AG04450 (cell line): ENCODE data around the gene SLC22A17. TPM values are rescaled to one million over a fixed set of nuclear protein-coding genes. Genes with fewer than 3 reads are reported as not detected.

ENCODE experiments used
- CTCF ChIA-PET: fragments of 300-600, 350-600 bp; formaldehyde crosslinking; extraction: SDS; loops from one replicate; lab custom pipeline; 2022; ENCODE audit warnings: antibody characterized with exemption, inconsistent platforms; lab: Charles Lee
- POLR2A ChIA-PET: fragments of 350-600 bp; formaldehyde crosslinking; extraction: SDS; loops from one replicate; lab custom pipeline; 2021; ENCODE audit warnings: antibody characterized with exemption, inconsistent platforms; lab: Yijun Ruan, JAX
- DNase-seq: peaks from one replicate; pipeline ENCODE4 v3.0.0-alpha.2; 2011; ENCODE audit warnings: low read depth, low spot score
- H3K27ac ChIP-seq: one replicate; pipeline ENCODE4 v1.5.1; 2012; ENCODE audit warnings: low read depth, low read length, control low read depth
- H3K27me3 ChIP-seq: one replicate; pipeline ENCODE4 v1.6.0; 2012; ENCODE audit warnings: low read length; ENCODE audit not compliant: control insufficient read depth, insufficient read depth
- H3K4me3 ChIP-seq: 2 replicates; pipeline ENCODE4 v1.5.1; 2011; ENCODE audit warnings: mild to moderate bottlenecking, low read depth, low read length, control low read depth
- H3K9me3 ChIP-seq: 2 replicates; pipeline ENCODE4 v1.5.1; 2012; ENCODE audit warnings: low read length; ENCODE audit not compliant: control insufficient read depth, insufficient read depth
- CTCF ChIP-seq: IDR thresholded peaks from 2 replicates; pipeline ENCODE4 v1.5.1; 2011; ENCODE audit warnings: low read depth, low read length, control low read depth, inconsistent platforms
- polyA plus RNA-seq: library from polyadenylated mRNA; depleted of rRNA; stranded (reverse); fragments of >200 nt; gene quantifications from 2 replicates; pipeline ENCODE4 v1.2.3, GENCODE V29; 2011

Gene SLC22A17
- polyA plus RNA-seq, 1 experiment, result 17.4 TPM

GRCh38 chr14:23376482-23377197 is 24.0 kb upstream of the SLC22A17 start, which contains the start of gene CMTM5:
TSS of gene CMTM5 (plus strand) at chr14:23377046. CDS start at chr14:23377252, 206 bp downstream.
- Histone ChIP-seq H3K27me3 (peaks cover 40% of the 10 kb centered on the region), H3K9me3 (no peaks in the 10 kb centered on the region), H3K27ac (no peak within 1 kb of the TSS), H3K4me3 (no peak within 1 kb of the TSS)
- TF ChIP-seq CTCF, result no peak
- CTCF ChIA-PET, result interaction anchor here (0.6 to 1.0 kb wide), 3 partner anchors 48 to 184 kb away, joined by 3 to 5 read pairs (median 5); no protein-coding TSS in a partner anchor
- POLR2A ChIA-PET, result no interaction called here
- no peak for DNase-seq

- CTCF ChIA-PET, result interaction anchor here (0.6 to 1.0 kb wide), 3 partner anchors 49 to 185 kb away, joined by 4 to 5 read pairs (median 5); no protein-coding TSS in a partner anchor
- Histone ChIP-seq H3K9me3 (no peaks in the 10 kb centered on the region), H3K4me3 (no peak overlapping the region), H3K27me3 (peaks cover 42% of the 10 kb centered on the region), H3K27ac (no peak overlapping the region)
- POLR2A ChIA-PET, result interaction anchor here (1.3 kb wide), 1 partner anchor 54 kb away, joined by 3 read pairs; no protein-coding TSS in a partner anchor
- no peak for DNase-seq
- TF ChIP-seq CTCF, result no peak
Measured at GRCh38 chr14:23375527-23376251, 23.0 kb upstream of the SLC22A17 start.

GRCh38 chr14:23373041-23373440 is 20.4 kb upstream of the SLC22A17 start:
- Histone ChIP-seq H3K27me3 (peaks cover 36% of the 10 kb centered on the region), H3K27ac (no peak overlapping the region), H3K4me3 (no peak overlapping the region), H3K9me3 (no peaks in the 10 kb centered on the region)
- ChIA-PET CTCF (interaction anchor here (0.6 kb wide), 1 partner anchor 101 kb away, joined by 4 read pairs; no protein-coding TSS in a partner anchor), POLR2A (no interaction called here)
- no peak for TF ChIP-seq CTCF
- no peak for DNase-seq

- CTCF ChIA-PET, result no interaction called here
Measured at GRCh38 chr14:23372509-23372908, 19.8 kb upstream of the SLC22A17 start, which contains the start of gene IL25. TSS of gene IL25 (plus strand) at chr14:23372809.

More at GRCh38 chr14:23372509-23372908, 19.8 kb upstream of the SLC22A17 start, which contains the start of gene IL25:
- no peak within 1 kb of the TSS for H3K4me3 ChIP-seq
- POLR2A ChIA-PET, result no interaction called here
- DNase-seq, result no peak
- no peak for TF ChIP-seq CTCF
- H3K9me3 ChIP-seq, result no peaks in the 10 kb centered on the region
- peaks cover 31% of the 10 kb centered on the region for H3K27me3 ChIP-seq
- no peak within 1 kb of the TSS for H3K27ac ChIP-seq
